Right lobe of liver (tissue), 4 donors: ENCODE measurements around the gene IL15RA.

Source experiments
- POLR2A ChIP-seq: fragments of 450-650 bp; IDR thresholded peaks from one replicate; pipeline ENCODE4 v1.6.1; 2017; ENCODE audit warnings: antibody characterized with exemption, mild to moderate bottlenecking
- TF ChIP-seq, protein P1 (sequence below), 4 donors: fragments of 200-600 bp in 3 of 4; fragments of 450-650 bp in 1 of 4; IDR thresholded peaks; one replicate each; pipeline versions ENCODE4 v1.5.1 to v1.8.0; 2016 to 2022; ENCODE audit warnings: antibody characterized with exemption in 4 of 4, mild to moderate bottlenecking in 2 of 4
- donor health status: DM: no; HTN: no; CAD: no.
- donor health status: DM: no; HTN: no; CAD: no.
- donor health status: DM: no; HTN: yes; CAD: no.

DNA sequence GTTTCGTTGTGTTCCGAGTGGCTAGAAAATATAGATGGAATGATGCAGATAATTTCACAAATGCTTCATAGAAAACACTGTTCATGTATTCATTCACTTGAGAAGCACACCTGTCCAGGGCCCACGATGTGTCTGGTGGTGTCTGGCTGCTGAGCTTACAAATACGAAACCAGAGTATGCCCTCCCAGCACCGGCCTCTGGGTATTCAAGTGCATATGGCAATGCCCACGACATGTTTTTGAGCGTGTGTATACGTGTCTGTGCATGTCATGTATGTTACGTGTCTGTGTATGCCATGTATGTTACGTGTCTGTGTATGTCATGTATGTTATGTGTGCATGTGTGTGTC lies 47.0 kb upstream of the IL15RA start:
- TF ChIP-seq POLR2A: no peak
- TF ChIP-seq, protein P1, sequence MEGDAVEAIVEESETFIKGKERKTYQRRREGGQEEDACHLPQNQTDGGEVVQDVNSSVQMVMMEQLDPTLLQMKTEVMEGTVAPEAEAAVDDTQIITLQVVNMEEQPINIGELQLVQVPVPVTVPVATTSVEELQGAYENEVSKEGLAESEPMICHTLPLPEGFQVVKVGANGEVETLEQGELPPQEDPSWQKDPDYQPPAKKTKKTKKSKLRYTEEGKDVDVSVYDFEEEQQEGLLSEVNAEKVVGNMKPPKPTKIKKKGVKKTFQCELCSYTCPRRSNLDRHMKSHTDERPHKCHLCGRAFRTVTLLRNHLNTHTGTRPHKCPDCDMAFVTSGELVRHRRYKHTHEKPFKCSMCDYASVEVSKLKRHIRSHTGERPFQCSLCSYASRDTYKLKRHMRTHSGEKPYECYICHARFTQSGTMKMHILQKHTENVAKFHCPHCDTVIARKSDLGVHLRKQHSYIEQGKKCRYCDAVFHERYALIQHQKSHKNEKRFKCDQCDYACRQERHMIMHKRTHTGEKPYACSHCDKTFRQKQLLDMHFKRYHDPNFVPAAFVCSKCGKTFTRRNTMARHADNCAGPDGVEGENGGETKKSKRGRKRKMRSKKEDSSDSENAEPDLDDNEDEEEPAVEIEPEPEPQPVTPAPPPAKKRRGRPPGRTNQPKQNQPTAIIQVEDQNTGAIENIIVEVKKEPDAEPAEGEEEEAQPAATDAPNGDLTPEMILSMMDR (IDR thresholded peaks at IDR 0.05): no peak
